NCI-H2029 treated with DMSO at 0.1 percent for 48 hours (cell line): Measurements from ENCODE around the gene DLG4.
A peak's percentile ranks its signal among the peaks of the same experiment; 100 is the strongest.

Source experiments
- DNase-seq: peaks from one replicate; lab custom pipeline; 2025; lab: John Stamatoyannopoulos, UW

The DLG4 gene

DNA sequence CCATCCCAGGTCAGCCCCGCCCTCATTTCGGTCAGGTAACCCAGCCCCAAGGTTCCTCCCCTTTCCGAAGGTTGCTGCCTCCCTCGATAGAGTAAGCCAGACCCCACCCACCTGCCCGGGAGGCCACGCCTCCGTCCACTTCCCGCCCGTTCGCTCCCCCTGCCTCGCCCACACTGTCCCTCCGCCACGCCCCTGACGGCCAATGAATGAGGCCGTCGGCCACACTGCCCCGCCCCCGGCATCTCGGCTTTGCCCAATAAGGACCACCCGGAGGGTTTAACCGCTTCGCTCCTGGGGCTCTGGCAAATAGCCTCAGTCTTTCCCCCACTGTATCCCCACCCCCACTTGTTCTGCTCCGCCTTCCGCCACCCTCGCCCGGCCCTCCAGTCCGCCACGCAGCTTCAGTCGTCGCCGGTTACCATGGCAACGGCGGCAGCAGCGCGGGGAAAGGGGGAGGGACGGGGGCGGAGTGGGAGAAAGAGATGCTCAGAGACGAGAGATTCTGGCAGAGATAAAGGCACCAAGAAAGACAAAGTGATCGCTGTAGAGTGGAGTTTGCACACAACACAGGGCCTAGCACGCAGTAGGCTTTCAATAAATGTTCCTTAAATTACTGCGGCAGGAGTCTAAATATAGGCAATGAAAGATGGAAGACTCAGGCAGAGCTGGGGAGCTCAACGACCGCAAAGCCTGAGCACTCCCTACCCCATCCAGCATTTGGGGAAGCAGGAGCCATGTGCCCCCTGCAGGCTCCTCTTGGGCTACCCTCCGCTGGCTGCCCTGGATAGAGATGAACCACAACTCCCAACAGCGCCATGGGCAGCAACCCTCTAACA is 5.1 kb downstream of the DLG4 start:
- DNase-seq = peak; percentile 72

DNA sequence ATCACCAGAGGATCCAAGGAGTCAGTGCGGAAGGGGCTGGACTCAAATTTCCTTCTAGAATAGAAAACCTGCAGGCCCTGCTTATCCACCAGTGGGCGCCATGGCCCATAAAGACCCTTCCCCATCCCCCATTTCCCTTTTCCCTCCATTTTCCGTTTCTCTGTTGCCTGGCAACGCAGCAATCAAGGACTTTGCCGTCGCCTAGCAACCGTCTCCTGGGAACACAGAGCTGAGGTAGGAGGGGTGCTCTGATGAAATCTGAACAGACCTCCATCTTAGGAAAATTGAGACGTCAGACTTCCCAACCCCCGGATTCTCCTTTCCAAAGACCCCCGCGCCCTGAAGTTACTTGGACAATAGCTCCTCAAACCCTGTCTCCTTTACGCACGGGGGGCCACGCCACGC is 5.7 kb downstream of the DLG4 start:
- peak; percentile 35 for DNase-seq

GRCh38 chr17:7211491-7212273 is 8.0 kb downstream of the DLG4 start:
- DNase-seq = no peak

- no peak for DNase-seq
These were observed 10.7 kb downstream of the DLG4 start for GRCh38 chr17:7208754-7209460.

GRCh38 chr17:7208027-7208571 is 11.5 kb downstream of the DLG4 start:
- DNase-seq = no peak

DNA sequence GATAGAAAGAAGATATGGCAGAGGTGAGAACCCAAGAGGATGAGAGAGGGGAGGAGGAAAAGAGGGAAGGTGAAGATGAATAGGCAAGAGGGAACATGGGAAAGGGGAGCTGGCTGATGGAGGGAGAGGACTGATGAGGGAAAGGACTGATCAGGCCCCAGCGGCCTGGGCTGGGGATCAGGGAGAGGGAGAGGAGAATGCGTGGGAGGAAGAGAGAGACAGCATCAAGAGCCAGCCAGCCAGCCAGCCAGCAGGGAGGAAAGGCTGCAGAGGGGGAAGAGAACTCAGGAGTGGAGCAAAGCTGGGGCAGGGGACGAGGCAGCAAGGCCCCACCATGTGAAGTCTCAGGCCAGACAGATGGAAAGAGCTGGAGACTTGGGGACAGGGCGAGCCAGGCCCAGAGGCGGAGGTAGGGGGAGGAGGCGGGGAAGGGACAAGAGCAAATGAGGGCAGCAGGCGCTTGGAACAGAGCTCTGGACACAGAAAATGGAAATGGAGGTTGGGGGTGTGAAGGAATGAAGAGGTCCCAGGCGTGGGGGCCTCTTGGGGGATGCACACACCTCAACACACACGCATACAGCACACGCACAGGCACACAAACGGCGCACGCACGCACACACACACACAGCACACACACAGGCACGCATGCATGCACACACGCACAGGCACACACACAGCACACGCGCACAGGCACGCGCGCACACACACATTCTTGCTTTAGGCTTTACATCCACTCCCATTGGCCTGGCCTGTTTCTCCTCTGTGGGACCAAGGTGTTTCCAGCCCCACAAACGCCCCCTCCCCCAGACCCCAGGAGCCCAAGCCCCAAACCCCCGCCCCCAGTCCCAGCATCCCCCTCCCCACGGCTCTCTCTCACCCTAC is 12.3 kb downstream of the DLG4 start:
- no peak for DNase-seq

GRCh38 chr17:7205561-7205960 is 14.1 kb downstream of the DLG4 start:
- DNase-seq = no peak

DNA sequence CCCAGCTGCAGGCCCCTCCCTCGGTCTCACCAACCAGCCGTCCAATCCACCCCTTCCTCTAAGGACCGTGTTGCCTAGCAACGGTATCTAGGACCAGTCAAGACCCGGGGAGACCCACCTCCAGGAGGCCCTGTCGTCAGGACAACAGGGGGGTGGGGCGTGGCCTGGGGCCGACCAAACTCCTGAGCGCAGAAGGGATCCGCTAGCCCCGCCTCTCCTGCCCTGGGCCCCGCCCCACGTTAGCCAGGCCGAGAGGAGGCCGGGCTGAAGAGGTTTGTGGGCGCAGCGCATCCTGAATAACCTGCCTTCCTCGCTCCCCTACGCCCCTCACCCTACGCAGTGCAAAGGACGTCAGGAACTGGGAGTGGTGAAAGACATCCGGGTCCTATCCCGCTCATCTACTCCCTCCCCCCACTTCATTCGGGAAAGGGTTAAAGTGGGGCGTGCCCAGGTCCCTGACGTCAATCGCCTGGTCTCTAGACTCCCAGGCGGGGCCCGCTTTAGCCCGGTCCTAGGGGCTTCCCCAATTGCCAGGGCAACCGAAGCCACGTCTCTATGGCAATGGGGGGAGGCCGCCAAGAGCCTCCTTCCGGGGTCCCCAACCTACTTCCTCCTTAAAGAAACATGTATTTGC is 14.7 kb downstream of the DLG4 start:
- DNase-seq = peak; percentile 6

DNA sequence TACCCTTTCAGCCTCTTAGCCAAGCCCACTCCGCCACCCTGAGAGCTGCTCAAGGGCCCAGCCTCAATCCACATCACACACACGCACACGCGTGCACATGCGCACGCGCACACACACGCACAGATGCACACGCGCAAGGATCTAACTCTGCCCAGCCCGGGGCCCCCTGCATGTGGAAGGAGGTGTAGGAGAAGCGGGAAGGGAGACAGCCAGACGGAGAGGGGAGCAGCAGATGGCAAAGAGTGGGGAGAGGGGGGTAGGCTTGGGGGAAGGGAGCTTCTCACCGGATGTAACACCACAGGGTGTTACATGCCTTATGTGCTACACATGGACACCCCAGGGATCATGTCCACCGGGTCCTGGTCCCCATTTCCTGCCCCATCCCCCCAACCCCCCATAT is 15.3 kb downstream of the DLG4 start:
- DNase-seq = no peak

DNA sequence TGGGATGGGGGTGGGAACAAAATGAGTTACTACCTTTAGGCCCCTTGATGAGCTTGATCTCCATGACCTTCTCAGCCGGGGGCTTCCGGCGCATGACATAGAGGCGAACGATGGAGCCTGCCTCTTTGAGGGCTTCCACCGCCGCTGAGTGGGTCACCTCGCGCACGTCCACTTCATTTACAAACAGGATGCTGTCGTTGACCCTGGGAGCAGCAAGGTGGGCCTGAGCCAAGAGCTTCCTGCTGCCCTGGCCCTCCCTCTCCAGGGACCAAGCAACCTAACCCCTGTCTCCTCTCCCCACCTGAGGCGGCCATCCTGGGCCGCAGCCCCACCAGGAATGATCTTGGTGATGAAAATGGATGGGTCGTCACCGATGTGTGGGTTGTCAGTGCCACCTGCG is 16.2 kb downstream of the DLG4 start:
- no peak for DNase-seq

DNA sequence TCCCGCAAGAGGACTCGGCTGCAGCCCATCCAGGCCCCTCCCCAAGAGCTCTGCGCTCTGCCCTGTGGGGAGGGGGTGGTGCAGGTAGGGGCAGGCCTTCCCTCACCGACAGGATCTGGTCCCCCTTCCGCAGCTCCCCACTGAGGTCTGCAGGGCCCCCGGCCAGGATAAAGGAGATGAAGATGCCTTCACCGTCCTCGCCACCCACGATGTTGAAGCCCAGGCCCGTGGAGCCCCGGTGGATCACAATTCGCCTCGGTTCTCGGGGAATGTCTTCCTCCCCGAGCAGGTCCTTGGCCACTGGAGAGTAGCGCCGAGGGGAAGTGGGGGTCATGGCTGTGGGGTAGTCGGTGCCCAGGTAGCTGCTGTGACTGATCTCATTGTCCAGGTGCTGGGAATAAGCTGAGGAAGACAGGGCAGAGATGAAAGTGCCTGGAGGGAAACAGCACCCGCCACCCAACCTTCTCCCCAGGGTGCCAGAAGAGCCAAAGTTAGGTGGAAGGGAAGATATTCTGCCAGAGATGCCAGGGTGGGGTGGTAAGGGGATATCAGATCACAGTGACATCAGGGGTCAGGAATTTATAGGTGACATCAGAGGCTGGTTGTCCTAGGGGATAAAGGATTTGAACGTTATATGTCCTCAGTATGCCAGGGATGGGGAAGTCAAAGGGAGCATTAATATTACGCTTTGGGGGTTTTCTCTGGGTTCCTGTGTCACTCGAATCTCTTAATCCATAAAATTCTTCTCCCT is 22.8 kb downstream of the DLG4 start:
- DNase-seq = no peak

GRCh38 chr17:7195971-7196370 is 23.7 kb downstream of the DLG4 start:
- DNase-seq = no peak

DNA sequence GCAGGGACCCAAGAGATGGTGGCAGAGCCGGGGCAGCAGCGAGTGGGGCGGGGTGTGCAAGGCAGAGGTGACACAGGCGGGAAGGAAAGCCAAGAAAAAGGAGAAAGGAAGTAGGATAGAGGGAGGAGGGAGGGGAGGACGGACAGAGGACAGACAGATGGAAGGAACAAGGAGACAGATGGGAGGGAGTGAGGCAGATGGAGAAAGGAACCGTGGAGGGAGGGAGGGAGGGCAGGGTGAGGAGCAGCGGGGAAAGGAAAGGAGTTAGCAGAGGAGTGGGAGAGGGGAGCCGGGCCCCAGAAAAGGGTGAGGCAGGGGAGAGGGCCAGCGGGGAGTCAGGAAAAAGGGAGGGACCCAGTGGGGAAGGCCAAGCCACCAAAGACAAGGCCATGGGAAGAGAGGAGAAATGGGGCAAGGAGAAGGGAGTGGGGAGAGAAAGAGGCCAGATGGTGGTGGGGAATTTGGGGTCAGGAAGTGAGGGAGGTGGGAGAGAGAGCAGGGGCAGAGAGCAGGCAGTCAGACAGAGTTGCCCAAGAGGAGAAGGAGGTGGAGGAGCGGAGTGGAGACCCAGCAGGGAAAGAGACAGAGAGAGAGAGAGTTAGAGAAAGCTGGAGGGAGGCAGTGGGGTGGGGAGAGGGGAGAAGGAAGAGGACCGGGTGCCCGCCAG is 27.2 kb downstream of the DLG4 start:
- DNase-seq = no peak

DNA sequence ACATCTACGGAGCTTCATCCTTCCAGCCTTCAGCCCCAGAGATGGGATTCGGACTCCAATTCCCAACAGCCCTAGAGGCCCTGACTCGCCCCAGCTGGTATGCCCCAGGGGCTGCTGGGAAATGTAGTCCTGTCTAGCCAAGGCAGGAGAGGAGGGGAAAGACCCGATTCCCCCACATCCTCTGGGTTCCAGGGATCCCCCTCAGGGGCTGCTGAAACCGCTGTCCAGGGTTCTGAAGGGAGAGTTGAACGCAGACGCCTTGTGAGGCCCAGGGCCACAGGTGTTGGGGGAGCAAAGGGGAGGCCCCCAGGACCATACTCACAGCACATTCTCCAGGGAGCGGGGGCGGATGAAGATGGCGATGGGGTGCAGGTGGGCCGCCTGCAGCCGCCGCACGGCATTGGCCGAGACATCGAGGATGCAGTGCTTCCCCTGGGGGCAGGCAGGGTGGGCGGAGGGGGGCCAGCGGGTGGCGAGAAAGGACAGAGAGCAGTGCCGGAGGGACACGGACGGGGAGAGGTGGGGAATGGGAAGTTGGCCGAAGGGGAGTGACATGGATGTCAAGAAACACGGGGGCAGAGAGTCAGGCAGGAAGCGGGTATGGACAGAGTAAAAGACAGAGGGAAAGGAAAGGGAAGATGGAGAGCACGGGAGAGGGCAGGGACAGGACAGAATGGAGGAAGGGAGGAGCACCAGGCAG is 27.9 kb downstream of the DLG4 start:
- DNase-seq = no peak

DNA sequence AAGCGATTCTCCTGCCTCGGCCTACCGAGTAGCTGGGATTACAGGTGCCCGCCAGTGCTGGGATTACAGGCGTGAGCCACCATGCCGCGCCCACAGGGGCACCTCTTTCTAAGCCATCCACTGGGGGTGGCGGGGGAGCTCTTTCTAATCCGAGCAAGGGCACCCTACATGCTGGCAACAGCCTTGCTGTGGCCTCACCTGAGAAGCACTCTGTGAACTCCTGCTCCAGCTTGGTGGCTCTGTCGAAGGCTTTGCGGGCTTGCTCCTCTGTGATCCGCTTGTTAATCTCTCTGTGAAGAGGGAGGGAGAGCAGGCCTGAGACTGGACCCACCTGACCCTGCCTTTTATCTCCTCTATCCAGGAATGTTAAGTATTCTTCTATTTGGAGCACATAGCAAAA is 28.6 kb downstream of the DLG4 start:
- no peak for DNase-seq

DNA sequence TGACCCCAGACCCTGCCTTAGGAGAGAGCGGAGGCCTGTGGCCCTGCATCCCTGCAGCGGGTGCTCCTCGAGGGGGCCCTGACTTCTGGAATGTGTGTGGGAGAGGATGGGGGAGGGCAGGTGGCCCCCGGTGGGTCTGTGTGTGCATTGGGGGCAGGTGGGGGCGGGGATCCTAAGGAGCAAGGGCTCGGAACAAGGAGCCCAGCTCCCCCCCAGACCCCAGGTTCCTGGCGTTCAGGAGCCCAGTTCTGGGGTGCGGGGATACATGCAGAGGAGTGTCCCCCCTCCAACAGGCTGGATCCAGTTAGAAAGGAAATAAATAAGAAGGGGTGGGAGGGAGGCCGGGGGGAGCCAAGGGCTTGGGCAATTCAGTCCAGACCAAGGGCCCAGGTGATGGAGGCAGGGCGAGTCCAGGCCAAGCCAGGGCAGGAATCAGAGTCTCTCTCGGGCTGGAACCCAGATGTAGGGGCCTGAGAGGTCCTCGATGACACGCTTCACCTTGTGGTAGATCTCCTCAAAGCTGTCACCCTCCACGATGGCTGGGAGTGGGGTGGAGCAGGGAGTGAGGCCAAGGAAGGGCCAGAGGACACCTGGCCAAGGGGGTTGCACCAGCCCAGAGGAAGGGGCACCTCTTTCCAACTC is 29.2 kb downstream of the DLG4 start:
- DNase-seq = no peak

DNA sequence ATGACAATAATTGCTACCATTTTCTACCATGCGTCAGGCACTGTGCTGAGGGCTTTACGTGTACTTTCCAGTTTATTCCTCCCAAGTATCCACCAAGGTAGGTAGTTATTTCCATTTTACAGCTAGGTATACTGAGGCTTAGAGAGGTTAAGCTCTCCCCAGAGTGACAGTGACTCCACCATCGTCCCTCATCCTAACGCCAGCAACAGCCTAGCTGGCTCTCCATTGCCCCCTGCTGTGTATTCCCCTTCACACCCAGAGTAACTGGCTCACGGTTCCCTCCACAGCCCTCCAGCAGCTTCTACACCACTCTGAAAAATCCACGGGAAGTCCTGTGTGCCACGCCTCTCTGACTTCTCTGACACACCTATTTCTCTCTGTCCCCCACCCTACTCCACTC is 33.4 kb downstream of the DLG4 start:
- DNase-seq = no peak

GRCh38 chr17:7184647-7185046 is 35.0 kb downstream of the DLG4 start:
- DNase-seq = no peak

GRCh38 chr17:7184091-7184488 is 35.5 kb downstream of the DLG4 start:
- DNase-seq = no peak
